C4-2B (cell line): ENCODE measurements around the gene GGCX.

Experiments
- CTCF ChIP-seq: fragments of 450-650 bp; conservative IDR thresholded peaks from 2 replicates; pipeline ENCODE4 v1.5.1; 2017; ENCODE audit warnings: mild to moderate bottlenecking
- ZFX ChIP-seq: fragments of 450-650 bp; IDR thresholded peaks from 2 replicates; pipeline ENCODE4 v1.6.1; 2017

GRCh38 chr2:85545780-85546240 lies 15.5 kb downstream of the GGCX start:
- TF ChIP-seq CTCF (no peak), ZFX (no peak)
